ENCODE measurements around the gene RASAL1. TPM values are rescaled to one million over a fixed set of nuclear protein-coding genes. Genes with fewer than 3 reads are reported as not detected.

The RASAL1 gene
- total and polyA plus RNA-seq, 7 donors: 0.89 TPM; not detected in 6

DNA sequence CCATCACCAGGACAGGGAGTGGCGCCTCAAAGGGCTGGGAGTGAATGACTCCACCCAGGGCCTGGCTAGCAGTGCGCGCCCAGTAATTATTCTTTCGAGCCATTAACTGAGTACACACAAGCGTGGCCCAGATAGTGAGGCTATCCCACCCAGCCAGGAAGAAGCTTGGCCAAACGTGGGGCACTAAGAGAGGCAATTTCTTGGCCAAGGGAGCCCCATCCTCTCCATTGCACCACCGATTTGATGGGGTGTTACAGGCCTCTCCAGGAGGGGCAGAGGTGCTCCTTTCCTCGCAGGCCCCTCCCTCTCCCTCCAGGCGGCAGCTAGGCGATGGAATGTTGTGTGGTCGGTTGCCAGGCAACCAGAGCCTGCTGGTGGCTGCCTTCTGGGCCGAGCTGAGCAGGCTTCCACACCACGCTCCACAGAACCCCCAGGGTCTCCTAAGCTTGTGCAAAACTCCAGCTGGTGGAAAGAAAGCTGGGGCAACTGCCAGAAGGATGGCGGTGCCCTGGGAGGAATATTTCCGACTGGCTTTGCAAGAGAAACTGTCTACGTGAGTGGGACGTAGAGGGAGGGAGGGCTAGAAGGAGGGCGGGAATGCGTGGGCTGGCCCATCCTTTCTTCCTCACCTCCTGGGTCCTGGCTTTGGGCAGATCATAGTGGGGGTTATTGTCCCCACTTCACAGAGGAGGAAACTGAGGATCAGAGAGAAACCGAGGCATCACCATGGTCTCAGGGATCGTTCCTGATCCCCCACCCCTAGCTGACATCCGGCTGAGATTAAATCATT is 14.0 kb upstream of the RASAL1 start, which contains the start of gene CFAP73:
TSS of gene CFAP73 (plus strand) at position 364 of the 790 bp plus-strand sequence. CDS start at position 498, 134 bp downstream.
- Histone ChIP-seq H3K9me3 (no peaks in the 10 kb centered on the region), H3K36me3 (ENCODE audit: insufficient read depth in 1 of 2, low read depth in 1 of 2) (no peaks in the 10 kb centered on the region), H3K4me1 (peaks cover 8% of the 10 kb centered on the region), H3K27ac (no peak within 1 kb of the TSS), H3K4me3 (no peak within 1 kb of the TSS), H3K27me3 (ENCODE audit: insufficient read depth in 3 of 3, low read length in 2 of 3) (peaks cover 0 to 48% (median 9%) of the 10 kb centered on the region in 3 donors)
- DNase-seq (no peak), ATAC-seq (no peak)
- TF ChIP-seq CTCF (IDR thresholded peaks at IDR 0.05): no peak
- intact Hi-C loops (cut with DNase I): loop anchor here (5.0 to 10.0 kb wide), 2 partner anchors 95 to 102 kb away; partner anchors contain the start of gene DTX1 (in 1 of the 2)
- WGBS, 3 donors: 19 to 22% (median 21%) methylated on average over 22 of the region's 22 CpGs

GRCh38 chr12:113146999-113147398 is 11.4 kb upstream of the RASAL1 start:
- 85 to 98% (median 92%) methylated on average over 2 of the region's 2 CpGs for WGBS, 3 donors
- H3K9me3 ChIP-seq: no peaks in the 10 kb centered on the region
- no peak for DNase-seq
- H3K27ac ChIP-seq: no peak overlapping the region
- intact Hi-C loops (cut with DNase I): no loop called here
- peaks cover 0 to 31% (median 6%) of the 10 kb centered on the region in 3 donors for H3K27me3 ChIP-seq (ENCODE audit: insufficient read depth in 3 of 3, low read length in 2 of 3)
- H3K4me1 ChIP-seq: no peaks in the 10 kb centered on the region
- TF ChIP-seq CTCF (IDR thresholded peaks at IDR 0.05): no peak
- no peak overlapping the region for H3K4me3 ChIP-seq
- no peaks in the 10 kb centered on the region for H3K36me3 ChIP-seq (ENCODE audit: insufficient read depth in 1 of 2, low read depth in 1 of 2)
- ATAC-seq: no peak

DNA sequence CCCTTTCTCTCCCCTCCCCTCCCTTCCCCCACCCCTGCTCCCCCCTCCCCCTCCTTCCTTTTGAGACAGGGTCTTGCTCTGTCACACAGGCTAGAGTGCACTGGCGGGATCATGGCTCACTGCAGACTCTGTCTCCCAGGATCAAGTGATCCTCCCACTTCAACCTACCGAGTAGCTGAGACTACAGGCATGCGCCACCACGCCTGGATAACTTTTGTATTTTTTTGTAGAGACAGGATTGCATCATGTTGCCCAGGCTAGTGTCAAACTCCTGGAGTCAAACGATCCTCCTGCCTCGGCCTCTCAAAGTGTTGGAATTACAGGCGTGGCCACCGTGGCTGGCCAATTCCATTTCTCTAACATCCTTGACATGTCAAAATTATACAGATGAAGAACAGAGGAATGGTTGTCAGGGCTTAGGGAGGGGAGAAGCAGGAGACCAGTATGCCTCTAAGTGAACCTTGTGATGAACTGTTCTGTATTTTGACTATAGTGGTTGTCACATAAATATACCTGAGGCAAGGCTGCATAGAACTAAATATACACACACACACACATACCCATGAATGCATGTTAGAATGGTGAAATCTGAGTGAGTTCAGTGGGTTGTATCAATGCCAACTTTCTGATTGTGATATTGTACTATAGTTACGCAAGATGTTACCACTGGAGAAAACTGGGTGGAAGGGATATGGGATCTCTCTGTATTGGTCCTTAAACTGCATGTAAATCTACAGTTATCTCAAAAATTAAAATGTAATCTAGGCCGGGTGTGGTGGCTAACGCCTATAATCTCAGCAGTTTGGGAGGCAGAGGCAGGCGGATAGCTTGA is 10.4 kb upstream of the RASAL1 start:
- 67 to 73% (median 68%) methylated on average over 12 of the region's 12 CpGs for WGBS, 3 donors
- ATAC-seq (no peak), DNase-seq (no peak)

DNA sequence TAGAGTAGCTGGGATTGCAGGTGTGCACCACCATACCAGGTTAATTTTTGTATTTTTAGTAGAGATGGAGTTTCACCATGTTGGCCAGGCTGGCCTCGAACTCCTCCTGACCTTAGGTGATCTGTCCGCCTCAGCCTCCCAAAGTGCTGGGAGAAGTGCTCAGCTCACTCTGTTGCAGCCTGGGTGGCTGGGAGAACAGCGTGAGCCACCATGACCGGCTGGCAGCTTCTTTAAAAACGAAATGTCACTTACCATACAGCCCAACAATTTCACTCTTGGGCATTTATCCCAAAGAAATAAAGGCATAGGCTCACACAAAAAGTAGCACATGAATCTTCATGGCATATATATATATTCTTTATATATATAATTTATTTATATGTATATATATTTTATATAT is 9.2 kb upstream of the RASAL1 start:
- H3K4me1 ChIP-seq: no peaks in the 10 kb centered on the region
- DNase-seq (no peak), ATAC-seq (no peak)
- TF ChIP-seq CTCF (IDR thresholded peaks at IDR 0.05): no peak
- intact Hi-C loops (cut with DNase I): no loop called here
- no peak overlapping the region for H3K4me3 ChIP-seq
- H3K36me3 ChIP-seq (ENCODE audit: insufficient read depth in 1 of 2, low read depth in 1 of 2): no peaks in the 10 kb centered on the region
- no peak overlapping the region for H3K27ac ChIP-seq
- no peaks in the 10 kb centered on the region for H3K9me3 ChIP-seq
- 39 to 63% (median 51%) methylated on average over 5 of the region's 5 CpGs for WGBS, 3 donors
- H3K27me3 ChIP-seq (ENCODE audit: insufficient read depth in 3 of 3, low read length in 2 of 3): peaks cover 0 to 21% (median 0%) of the 10 kb centered on the region in 3 donors

More for the DNA sequence above, 10.4 kb upstream of the RASAL1 start:
- H3K27ac ChIP-seq: no peak overlapping the region
- no peaks in the 10 kb centered on the region for H3K36me3 ChIP-seq (ENCODE audit: insufficient read depth in 1 of 2, low read depth in 1 of 2)
- intact Hi-C loops (cut with DNase I): no loop called here
- no peak overlapping the region for H3K4me3 ChIP-seq
- H3K9me3 ChIP-seq: no peaks in the 10 kb centered on the region
- peaks cover 0 to 31% (median 6%) of the 10 kb centered on the region in 3 donors for H3K27me3 ChIP-seq (ENCODE audit: insufficient read depth in 3 of 3, low read length in 2 of 3)
- H3K4me1 ChIP-seq: no peaks in the 10 kb centered on the region
- no peak for TF ChIP-seq CTCF (IDR thresholded peaks at IDR 0.05)

All from psoas muscle (tissue), 8 donors.